GM12872 (cell line): ENCODE data around the gene PTK7.

Source experiments
- CTCF ChIP-seq: IDR thresholded peaks from 3 replicates; pipeline ENCODE4 v1.5.1; 2011; ENCODE audit warnings: low read depth, mild to moderate bottlenecking, low read length, moderate library complexity; ENCODE audit not compliant: insufficient read depth

The PTK7 gene

GRCh38 chr6:43204271-43205105 is 128.4 kb downstream of the PTK7 start:
- TF ChIP-seq CTCF, result no peak

GRCh38 chr6:43205849-43206248 is 129.7 kb downstream of the PTK7 start:
- TF ChIP-seq CTCF, result no peak

- TF ChIP-seq CTCF, result no peak
Measured at GRCh38 chr6:43207286-43207685, 131.2 kb downstream of the PTK7 start.
